CD4-positive, alpha-beta memory T cell (primary cell): ENCODE measurements around the gene MSI2. TPM values are rescaled to one million over a fixed set of nuclear protein-coding genes. Genes with fewer than 3 reads are reported as not detected.

Experiments used
- CTCF ChIA-PET: fragments of 350-600 bp; sonication (Branson Sonifier 250); formaldehyde crosslinking; loops from one replicate; lab custom pipeline; 2021; ENCODE audit warnings: inconsistent platforms; ENCODE audit not compliant: partially characterized antibody; lab: Charles Lee
- POLR2A ChIA-PET: fragments of 350-600 bp; sonication (Branson Sonifier 250); formaldehyde crosslinking; loops from one replicate; lab custom pipeline; 2021; ENCODE audit not compliant: partially characterized antibody; lab: Charles Lee
- DNase-seq, 5 donors: peaks; one replicate each; pipeline versions ENCODE4 v3.0.0 to v3.0.0-alpha.2; 2020 to 2022; ENCODE audit warnings: mixed read lengths in 1 of 5
- H3K27ac ChIP-seq: one replicate; pipeline ENCODE4 v1.7.0; 2013; ENCODE audit warnings: low read depth, low read length
- H3K27me3 ChIP-seq: 2 replicates; pipeline ENCODE4 v1.7.0; 2013; ENCODE audit warnings: mild to moderate bottlenecking, low read length, moderate library complexity; ENCODE audit not compliant: insufficient read depth
- H3K36me3 ChIP-seq: 2 replicates; pipeline ENCODE4 v1.7.0; 2013; ENCODE audit warnings: mild to moderate bottlenecking, low read length, moderate library complexity; ENCODE audit not compliant: insufficient read depth
- H3K4me1 ChIP-seq: 2 replicates; pipeline ENCODE4 v1.7.0; 2013; ENCODE audit warnings: mild to moderate bottlenecking, low read length, moderate library complexity; ENCODE audit not compliant: insufficient read depth
- H3K4me3 ChIP-seq, 2 donors: one replicate each; pipeline ENCODE4 v1.7.0; 2013; ENCODE audit warnings: low read length in 2 of 2, mild to moderate bottlenecking in 1 of 2
- H3K9me3 ChIP-seq, 2 donors: one replicate each; pipeline ENCODE4 v1.7.0; 2013; ENCODE audit warnings: low read length in 2 of 2, control low read depth in 1 of 2; ENCODE audit not compliant: control insufficient read depth in 1 of 2
- H3K27ac Mint-ChIP-seq, 7 donors: one replicate each; pipeline ENCODE4 v1.8.0; 2020 to 2021; ENCODE audit warnings: mixed read lengths in 7 of 7, mild to moderate bottlenecking in 6 of 7, inconsistent platforms in 3 of 7, moderate library complexity in 3 of 7
- H3K27me3 Mint-ChIP-seq, 2 donors: one replicate each; pipeline ENCODE4 v1.8.0; 2020 to 2021; ENCODE audit warnings: mixed read lengths in 2 of 2
- H3K36me3 Mint-ChIP-seq, 2 donors: one replicate each; pipeline ENCODE4 v1.8.0; 2020 to 2021; ENCODE audit warnings: mixed read lengths in 2 of 2, inconsistent platforms in 1 of 2, mild to moderate bottlenecking in 1 of 2
- H3K4me1 Mint-ChIP-seq, 4 donors: one replicate each; pipeline ENCODE4 v1.8.0; 2020 to 2021; ENCODE audit warnings: mixed read lengths in 4 of 4, mild to moderate bottlenecking in 1 of 4
- H3K4me3 Mint-ChIP-seq, 8 donors: one replicate each; pipeline ENCODE4 v1.8.0; 2020 to 2021; ENCODE audit warnings: mixed read lengths in 8 of 8, mild to moderate bottlenecking in 7 of 8, moderate library complexity in 6 of 8, inconsistent platforms in 3 of 8
- H3K9me3 Mint-ChIP-seq, 8 donors: one replicate each; pipeline ENCODE4 v1.8.0; 2020 to 2021; ENCODE audit warnings: mixed read lengths in 8 of 8, mild to moderate bottlenecking in 5 of 8, inconsistent platforms in 3 of 8, moderate library complexity in 1 of 8
- intact Hi-C: fragments of 100-400 bp; cut with micrococcal nuclease; formaldehyde crosslinking; loops from one replicate; pipeline ENCODE4 v1.15.1; 2023
- polyA plus RNA-seq, 2 donors: library from polyadenylated mRNA; unstranded; fragments of 300-500 nt; fragmentation: Illumina TruSeq; gene quantifications; one replicate each; pipeline ENCODE4 v1.2.3, GENCODE V29; 2021
- total RNA-seq, 2 experiments: library from RNA; stranded (reverse); gene quantifications; one replicate each; pipeline ENCODE4 v1.2.3, GENCODE V29; 2021

Gene MSI2
- total and polyA plus RNA-seq, 4 experiments from 2014 or later = 2.1 to 110 (median 55.3) TPM

DNA sequence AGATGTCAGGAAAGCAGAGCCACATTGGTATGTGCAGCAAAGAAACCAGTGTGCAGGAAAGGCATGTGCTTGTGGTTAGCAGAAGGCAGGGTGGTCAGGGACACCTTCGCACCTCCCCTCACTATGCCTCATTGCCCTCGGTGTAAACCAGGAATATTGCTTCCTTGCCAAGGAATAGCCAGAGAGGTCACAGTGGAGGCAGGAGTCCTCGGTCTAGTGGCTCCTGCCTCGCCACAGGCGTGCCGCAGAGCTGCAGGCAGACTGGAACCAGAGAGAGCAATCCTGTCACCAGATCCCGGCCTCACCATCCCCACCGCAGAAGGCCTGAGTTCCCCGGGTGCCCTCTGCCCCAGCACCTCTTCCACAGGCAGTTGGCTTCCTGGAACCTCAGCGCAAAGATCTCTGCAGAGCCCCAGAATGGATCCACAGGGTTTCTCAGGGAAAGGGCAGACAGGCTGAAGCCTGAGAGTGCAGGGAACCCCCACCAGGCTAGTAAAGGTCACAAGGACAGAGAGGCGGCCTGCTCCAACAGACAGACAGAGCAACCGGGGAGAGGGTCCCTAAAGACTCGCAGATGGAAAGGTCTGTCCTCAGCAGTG, 467.2 kb downstream of the MSI2 start:
- H3K27me3 Mint-ChIP-seq = peaks cover 0 to 3% of the 10 kb centered on the region in 2 donors
- no peaks in the 10 kb centered on the region for H3K4me1 ChIP-seq
- CTCF ChIA-PET = no interaction called here
- intact Hi-C loops = no loop called here
- H3K27ac Mint-ChIP-seq = no peak overlapping the region
- H3K4me1 Mint-ChIP-seq = no peaks in the 10 kb centered on the region
- no peaks in the 10 kb centered on the region for H3K36me3 Mint-ChIP-seq
- no peaks in the 10 kb centered on the region for H3K36me3 ChIP-seq
- no peak overlapping the region for H3K4me3 ChIP-seq
- no peaks in the 10 kb centered on the region for H3K27me3 ChIP-seq
- H3K4me3 Mint-ChIP-seq = no peak overlapping the region
- POLR2A ChIA-PET = no interaction called here
- DNase-seq = no peak
- H3K27ac ChIP-seq = no peak overlapping the region
- H3K9me3 Mint-ChIP-seq = no peaks in the 10 kb centered on the region
- H3K9me3 ChIP-seq = no peaks in the 10 kb centered on the region

DNA sequence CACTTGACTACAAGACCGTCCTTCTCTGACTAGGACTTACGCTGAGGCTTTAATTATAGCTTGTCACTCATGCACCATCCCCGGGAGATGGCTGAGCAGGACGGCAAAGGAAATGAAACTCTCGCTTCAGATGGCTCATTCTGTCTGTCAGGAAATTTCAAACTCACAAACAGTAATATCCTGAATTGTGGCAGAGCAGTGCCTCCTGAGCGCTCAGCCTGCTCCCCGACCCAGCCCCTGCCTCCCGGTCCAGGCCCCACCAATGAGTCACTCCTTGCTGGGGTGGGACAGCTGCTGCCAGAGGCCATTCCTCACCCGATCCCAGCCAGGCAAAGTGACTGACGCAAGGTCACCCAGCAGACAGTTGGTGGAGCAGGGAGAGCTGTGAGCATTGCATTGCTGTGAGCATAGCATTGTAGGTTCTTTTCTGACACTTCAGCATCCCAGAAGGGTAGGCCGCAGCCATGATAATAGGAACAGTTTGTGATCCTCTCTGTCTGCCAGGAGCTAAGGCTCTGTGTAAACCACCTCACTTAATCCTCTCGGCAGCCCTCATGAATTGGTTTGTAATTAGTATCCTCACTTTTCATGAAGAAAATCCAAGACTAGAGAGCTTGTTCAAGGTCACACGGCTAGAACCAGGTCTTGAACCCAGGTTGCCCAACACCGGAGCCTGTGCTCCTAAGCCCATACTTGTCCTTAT, 467.9 kb downstream of the MSI2 start:
- Mint-ChIP-seq H3K36me3 (no peaks in the 10 kb centered on the region), H3K27ac (no peak overlapping the region), H3K4me3 (no peak overlapping the region), H3K9me3 (no peaks in the 10 kb centered on the region), H3K4me1 (no peaks in the 10 kb centered on the region), H3K27me3 (peaks cover 0 to 1% of the 10 kb centered on the region in 2 donors)
- no peak for DNase-seq
- H3K4me1 ChIP-seq = no peaks in the 10 kb centered on the region
- POLR2A ChIA-PET = no interaction called here
- H3K9me3 ChIP-seq = no peaks in the 10 kb centered on the region
- intact Hi-C loops = no loop called here
- H3K4me3 ChIP-seq = no peak overlapping the region
- H3K36me3 ChIP-seq = no peaks in the 10 kb centered on the region
- no peaks in the 10 kb centered on the region for H3K27me3 ChIP-seq
- CTCF ChIA-PET = no interaction called here
- no peak overlapping the region for H3K27ac ChIP-seq

DNA sequence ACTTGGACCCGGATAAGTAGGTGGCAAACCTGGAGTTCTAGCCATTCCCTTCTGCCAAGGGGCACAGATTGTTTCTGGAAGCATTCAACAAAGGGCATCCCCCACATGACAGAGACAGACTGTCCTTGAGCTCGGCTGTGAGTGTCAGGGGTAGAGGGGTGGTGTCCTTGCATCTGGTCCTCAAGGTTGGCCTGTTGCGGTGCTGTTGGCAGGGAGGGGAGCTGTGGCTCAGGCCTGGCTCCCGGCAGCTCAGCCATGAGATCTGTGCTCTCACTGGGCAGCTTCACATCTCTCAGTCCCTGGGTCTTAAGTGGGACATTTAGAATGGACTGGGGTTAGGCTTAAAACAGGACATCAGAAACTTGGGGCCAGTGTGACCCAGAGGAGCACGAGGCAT, 468.4 kb downstream of the MSI2 start:
- CTCF ChIA-PET = no interaction called here
- DNase-seq = no peak
- POLR2A ChIA-PET = no interaction called here
- Histone ChIP-seq H3K27me3 (no peaks in the 10 kb centered on the region), H3K9me3 (no peaks in the 10 kb centered on the region), H3K36me3 (no peaks in the 10 kb centered on the region), H3K4me3 (no peak overlapping the region), H3K27ac (no peak overlapping the region), H3K4me1 (no peaks in the 10 kb centered on the region)
- Mint-ChIP-seq H3K27ac (peak overlapping the region in 1 of 7 donors; percentile 32), H3K36me3 (no peaks in the 10 kb centered on the region), H3K27me3 (peaks cover 0 to 1% of the 10 kb centered on the region in 2 donors), H3K9me3 (peaks cover 0 to 1% (median 0%) of the 10 kb centered on the region in 8 donors), H3K4me1 (no peaks in the 10 kb centered on the region), H3K4me3 (no peak overlapping the region)
- intact Hi-C loops = no loop called here

DNA sequence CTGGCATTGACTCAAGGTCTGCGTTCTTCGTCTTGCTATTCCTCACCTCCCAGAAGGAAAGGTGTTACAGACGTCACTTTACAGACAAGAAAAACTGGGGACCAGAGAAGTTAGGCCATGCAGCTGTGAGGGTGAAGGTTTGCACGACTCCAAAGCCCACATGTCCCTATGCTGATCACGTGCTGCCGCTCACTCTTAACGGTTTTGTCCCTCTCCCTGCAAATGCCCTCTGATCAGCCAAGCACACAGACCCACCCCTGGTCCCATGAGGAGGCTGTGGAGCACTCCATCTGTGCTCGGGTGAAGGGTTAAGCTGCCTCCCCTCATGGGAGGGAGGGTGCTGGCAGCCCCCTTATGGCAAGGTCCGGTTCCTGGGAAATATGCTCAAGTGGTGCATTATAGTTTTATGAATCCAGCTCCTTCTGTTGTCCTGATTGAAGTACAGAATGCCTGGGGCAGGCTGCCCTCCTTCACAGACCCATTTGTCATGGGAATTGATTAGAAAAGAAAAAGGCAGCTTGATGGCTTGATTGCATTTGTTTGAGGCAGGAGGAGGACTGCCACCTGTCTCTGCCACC, 470.0 kb downstream of the MSI2 start:
- peaks cover 0 to 3% of the 10 kb centered on the region in 2 donors for H3K27me3 Mint-ChIP-seq
- ChIA-PET CTCF (no interaction called here), POLR2A (no interaction called here)
- H3K9me3 ChIP-seq = no peaks in the 10 kb centered on the region
- H3K27me3 ChIP-seq = no peaks in the 10 kb centered on the region
- H3K27ac Mint-ChIP-seq = no peak overlapping the region
- H3K4me3 ChIP-seq = no peak overlapping the region
- H3K4me1 ChIP-seq = no peaks in the 10 kb centered on the region
- H3K4me3 Mint-ChIP-seq = no peak overlapping the region
- H3K9me3 Mint-ChIP-seq = peaks cover 0 to 1% (median 0%) of the 10 kb centered on the region in 8 donors
- no peaks in the 10 kb centered on the region for H3K36me3 Mint-ChIP-seq
- intact Hi-C loops = no loop called here
- DNase-seq = no peak
- H3K4me1 Mint-ChIP-seq = no peaks in the 10 kb centered on the region
- H3K36me3 ChIP-seq = no peaks in the 10 kb centered on the region
- no peak overlapping the region for H3K27ac ChIP-seq

- no peak overlapping the region for H3K4me3 Mint-ChIP-seq
- peaks cover 0 to 2% of the 10 kb centered on the region in 2 donors for H3K27me3 Mint-ChIP-seq
- no peak for DNase-seq
- Histone ChIP-seq H3K4me1 (no peaks in the 10 kb centered on the region), H3K9me3 (no peaks in the 10 kb centered on the region), H3K27me3 (no peaks in the 10 kb centered on the region), H3K27ac (no peak overlapping the region), H3K36me3 (no peaks in the 10 kb centered on the region), H3K4me3 (no peak overlapping the region)
- no peaks in the 10 kb centered on the region for H3K4me1 Mint-ChIP-seq
- intact Hi-C loops = no loop called here
- no peak overlapping the region for H3K27ac Mint-ChIP-seq
- CTCF ChIA-PET = no interaction called here
- H3K9me3 Mint-ChIP-seq = peaks cover 0 to 1% (median 0%) of the 10 kb centered on the region in 8 donors
- POLR2A ChIA-PET = no interaction called here
- H3K36me3 Mint-ChIP-seq = no peaks in the 10 kb centered on the region
Observed at GRCh38 chr17:57726838-57727237, 470.5 kb downstream of the MSI2 start.

DNA sequence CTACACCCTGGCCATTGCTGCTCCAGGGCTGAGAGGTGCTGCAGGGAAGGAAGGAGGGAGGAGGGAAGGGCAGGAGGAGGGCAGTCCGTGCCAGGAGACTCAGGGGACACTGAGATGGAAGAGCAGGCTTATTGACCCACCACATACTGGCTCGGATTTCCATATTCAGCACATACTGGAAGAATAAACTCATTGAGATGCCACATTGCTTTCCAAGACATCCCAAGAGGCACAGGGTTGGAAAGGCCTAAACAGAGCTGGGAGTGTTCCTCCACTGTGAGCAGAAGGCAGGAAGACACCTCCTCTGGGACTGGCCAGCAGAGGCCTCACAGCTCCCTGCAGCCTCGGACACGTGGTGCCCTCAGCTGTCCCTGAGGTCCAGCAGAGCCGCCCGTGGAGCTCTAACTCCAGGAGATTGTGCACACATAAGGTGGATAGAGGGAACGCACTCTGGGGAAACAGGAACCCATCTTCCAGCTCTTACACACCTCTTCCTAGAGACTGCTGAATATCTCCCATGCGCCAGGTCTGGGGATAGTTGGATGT, 471.4 kb downstream of the MSI2 start:
- no peak for DNase-seq
- intact Hi-C loops = no loop called here
- Mint-ChIP-seq H3K36me3 (no peaks in the 10 kb centered on the region), H3K27me3 (peaks cover 0 to 2% of the 10 kb centered on the region in 2 donors), H3K4me1 (no peaks in the 10 kb centered on the region), H3K27ac (no peak overlapping the region), H3K4me3 (no peak overlapping the region), H3K9me3 (peaks cover 0 to 1% (median 0%) of the 10 kb centered on the region in 8 donors)
- ChIA-PET POLR2A (no interaction called here), CTCF (interaction anchor here (1.1 kb wide), 1 partner anchor 9 kb away, joined by 4 read pairs; no protein-coding TSS in a partner anchor)
- Histone ChIP-seq H3K9me3 (no peaks in the 10 kb centered on the region), H3K36me3 (no peaks in the 10 kb centered on the region), H3K27ac (no peak overlapping the region), H3K27me3 (no peaks in the 10 kb centered on the region), H3K4me1 (no peaks in the 10 kb centered on the region), H3K4me3 (no peak overlapping the region)

GRCh38 chr17:57730026-57730701, 473.8 kb downstream of the MSI2 start:
- no peak overlapping the region for H3K27ac Mint-ChIP-seq
- ChIA-PET CTCF (interaction anchor here (1.1 kb wide), 1 partner anchor 10 kb away, joined by 3 read pairs; no protein-coding TSS in a partner anchor), POLR2A (no interaction called here)
- no peak overlapping the region for H3K4me3 ChIP-seq
- H3K27me3 Mint-ChIP-seq = peaks cover 0 to 2% of the 10 kb centered on the region in 2 donors
- H3K27ac ChIP-seq = no peak overlapping the region
- intact Hi-C loops = no loop called here
- H3K9me3 ChIP-seq = no peaks in the 10 kb centered on the region
- H3K4me1 Mint-ChIP-seq = no peaks in the 10 kb centered on the region
- H3K4me1 ChIP-seq = no peaks in the 10 kb centered on the region
- H3K4me3 Mint-ChIP-seq = no peak overlapping the region
- H3K27me3 ChIP-seq = no peaks in the 10 kb centered on the region
- no peaks in the 10 kb centered on the region for H3K36me3 Mint-ChIP-seq
- H3K36me3 ChIP-seq = no peaks in the 10 kb centered on the region
- no peak for DNase-seq
- peaks cover 0 to 1% (median 0%) of the 10 kb centered on the region in 8 donors for H3K9me3 Mint-ChIP-seq
